Activated B cell treated with CpG ODN at 0.5 μM for 24 hours (primary cell): ENCODE measurements around the gene CTXND1. TPM values are rescaled to one million over a fixed set of nuclear protein-coding genes. Genes with fewer than 3 reads are reported as not detected.
A peak's percentile ranks its signal among the peaks of the same experiment; 100 is the strongest.

Experiments used
- ATAC-seq: fragments of 200-7000 bp; cut with Tn5 transposase; one replicate; pipeline ENCODE4 v1.10.0; 2021; ENCODE audit warnings: low read depth, mild to moderate bottlenecking, moderate library complexity
- CTCF ChIA-PET: fragments of 350-600 bp; sonication (Branson Sonifier 250); formaldehyde crosslinking; loops from one replicate; lab custom pipeline; 2021; ENCODE audit warnings: antibody characterized with exemption; lab: Charles Lee
- POLR2A ChIA-PET: fragments of 350-600 bp; sonication (Branson Sonifier 250); formaldehyde crosslinking; loops from one replicate; lab custom pipeline; 2021; ENCODE audit warnings: antibody characterized with exemption; lab: Charles Lee
- DNase-seq: peaks from one replicate; pipeline ENCODE4 v3.0.0; 2022
- H3K27ac Mint-ChIP-seq: one replicate; pipeline ENCODE4 v1.8.0; 2020; ENCODE audit warnings: mixed read lengths
- H3K27me3 Mint-ChIP-seq: one replicate; pipeline ENCODE4 v1.8.0; 2021; ENCODE audit warnings: mixed read lengths
- H3K36me3 Mint-ChIP-seq: one replicate; pipeline ENCODE4 v1.8.0; 2021; ENCODE audit warnings: low read depth, mixed read lengths
- H3K4me1 Mint-ChIP-seq: one replicate; pipeline ENCODE4 v1.8.0; 2021; ENCODE audit warnings: mixed read lengths
- H3K4me3 Mint-ChIP-seq: one replicate; pipeline ENCODE4 v1.8.0; 2020; ENCODE audit warnings: mild to moderate bottlenecking, mixed read lengths
- H3K9me3 Mint-ChIP-seq: one replicate; pipeline ENCODE4 v1.8.0; 2020; ENCODE audit warnings: mixed read lengths
- intact Hi-C: fragments of 100-400 bp; cut with micrococcal nuclease; formaldehyde crosslinking; loops from one replicate; pipeline ENCODE4 v1.15.1; 2024
- total RNA-seq: library from RNA; stranded (reverse); gene quantifications from 2 replicates; pipeline ENCODE4 v1.2.3, GENCODE V29; 2022
- TF ChIP-seq, protein P1 (sequence below): fragments of 200-600 bp; IDR thresholded peaks from one replicate; pipeline ENCODE4 v1.8.0; 2022; ENCODE audit warnings: antibody characterized with exemption, mild to moderate bottlenecking

CTXND1 gene
- total RNA-seq, 1 donor from 2014 or later: not detected

DNA sequence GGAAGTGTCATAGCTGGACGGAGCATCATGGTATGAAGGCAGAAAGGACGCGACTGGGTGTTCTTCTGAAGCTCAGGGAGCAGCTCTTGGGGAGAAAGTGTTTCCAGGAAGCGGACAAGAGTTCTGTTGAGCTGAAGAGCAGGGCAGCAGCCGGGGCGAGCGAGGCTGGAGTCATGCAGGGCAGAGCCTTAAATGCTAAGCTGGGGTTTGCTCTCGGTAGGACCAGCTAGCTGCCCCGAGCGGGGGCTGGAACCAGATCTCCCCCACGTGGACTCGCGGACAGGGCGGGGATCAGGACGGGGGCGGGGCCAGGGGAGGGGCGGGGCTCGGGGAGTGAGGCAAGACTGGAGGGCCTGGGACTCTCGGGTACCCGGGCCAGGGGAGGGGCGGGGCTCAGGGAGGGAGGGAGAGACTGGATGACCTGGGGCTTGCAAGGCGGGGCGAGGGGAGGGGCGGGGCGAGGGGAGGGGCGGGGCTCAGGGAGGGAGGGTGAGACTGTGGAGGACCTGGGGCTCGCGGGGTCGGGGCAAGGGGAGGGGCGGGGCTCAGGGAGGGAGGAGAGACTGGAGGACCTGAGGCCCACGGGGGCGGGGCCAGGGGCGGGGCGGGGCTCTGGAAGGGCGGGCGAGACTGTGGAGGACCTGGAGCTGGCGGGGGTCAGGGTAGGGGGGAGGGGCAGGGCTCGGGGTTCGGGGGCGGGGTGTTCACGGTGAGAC, 99.7 kb downstream of the CTXND1 start:
- H3K27ac Mint-ChIP-seq: peak overlapping the region; percentile 68
- TF ChIP-seq, protein P1, sequence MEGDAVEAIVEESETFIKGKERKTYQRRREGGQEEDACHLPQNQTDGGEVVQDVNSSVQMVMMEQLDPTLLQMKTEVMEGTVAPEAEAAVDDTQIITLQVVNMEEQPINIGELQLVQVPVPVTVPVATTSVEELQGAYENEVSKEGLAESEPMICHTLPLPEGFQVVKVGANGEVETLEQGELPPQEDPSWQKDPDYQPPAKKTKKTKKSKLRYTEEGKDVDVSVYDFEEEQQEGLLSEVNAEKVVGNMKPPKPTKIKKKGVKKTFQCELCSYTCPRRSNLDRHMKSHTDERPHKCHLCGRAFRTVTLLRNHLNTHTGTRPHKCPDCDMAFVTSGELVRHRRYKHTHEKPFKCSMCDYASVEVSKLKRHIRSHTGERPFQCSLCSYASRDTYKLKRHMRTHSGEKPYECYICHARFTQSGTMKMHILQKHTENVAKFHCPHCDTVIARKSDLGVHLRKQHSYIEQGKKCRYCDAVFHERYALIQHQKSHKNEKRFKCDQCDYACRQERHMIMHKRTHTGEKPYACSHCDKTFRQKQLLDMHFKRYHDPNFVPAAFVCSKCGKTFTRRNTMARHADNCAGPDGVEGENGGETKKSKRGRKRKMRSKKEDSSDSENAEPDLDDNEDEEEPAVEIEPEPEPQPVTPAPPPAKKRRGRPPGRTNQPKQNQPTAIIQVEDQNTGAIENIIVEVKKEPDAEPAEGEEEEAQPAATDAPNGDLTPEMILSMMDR: no peak
- peak; percentile 66 for DNase-seq
- ChIA-PET CTCF (no interaction called here), POLR2A (interaction anchor here (0.7 to 1.5 kb wide), 7 partner anchors 8 to 1591 kb away, joined by 3 to 8 read pairs (median 4); partner anchors contain the start of gene TMED3)
- no peaks in the 10 kb centered on the region for H3K27me3 Mint-ChIP-seq
- H3K36me3 Mint-ChIP-seq: peaks cover 2% of the 10 kb centered on the region
- ATAC-seq: peak; percentile 87
- H3K4me3 Mint-ChIP-seq: peak overlapping the region; percentile 86
- no peaks in the 10 kb centered on the region for H3K9me3 Mint-ChIP-seq
- intact Hi-C loops: loop anchor here (1.0 to 5.0 kb wide), 5 partner anchors 93 to 1205 kb away; partner anchors contain the start of genes CTSH and ZFAND6
- H3K4me1 Mint-ChIP-seq: peaks cover 15% of the 10 kb centered on the region

DNA sequence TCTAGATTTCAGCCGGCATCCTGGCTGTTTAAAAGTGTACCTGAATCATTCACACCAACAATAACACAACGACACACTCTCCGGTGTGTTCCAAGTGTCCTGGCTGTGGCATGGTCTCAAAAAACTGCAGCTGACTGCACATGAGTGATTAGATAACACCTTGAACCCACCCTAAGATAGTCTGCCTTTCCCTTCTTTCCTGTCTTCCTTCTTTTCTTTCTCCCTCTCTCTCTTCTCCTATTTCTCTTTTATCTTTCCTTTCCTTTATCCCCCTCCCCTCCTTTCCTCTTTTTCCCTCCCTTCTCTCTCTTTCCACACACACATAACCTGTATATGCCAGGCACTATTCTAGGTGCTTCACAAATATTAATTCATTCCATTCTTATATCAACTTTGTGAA, 100.4 kb downstream of the CTXND1 start:
- Mint-ChIP-seq H3K4me1 (peaks cover 15% of the 10 kb centered on the region), H3K27me3 (no peaks in the 10 kb centered on the region), H3K9me3 (peaks cover 3% of the 10 kb centered on the region), H3K36me3 (peaks cover 2% of the 10 kb centered on the region), H3K4me3 (peak overlapping the region; percentile 85), H3K27ac (no peak overlapping the region)
- ChIA-PET POLR2A (interaction anchor here (0.9 to 1.5 kb wide), 6 partner anchors 9 to 841 kb away, joined by 3 to 8 read pairs (median 4); partner anchors contain the start of gene TMED3), CTCF (no interaction called here)
- no peak for DNase-seq
- intact Hi-C loops: loop anchor here (5.0 kb wide), 2 partner anchors 134 to 1204 kb away; partner anchors contain the start of gene CTSH
- no peak for ATAC-seq
- TF ChIP-seq, protein P1: no peak

DNA sequence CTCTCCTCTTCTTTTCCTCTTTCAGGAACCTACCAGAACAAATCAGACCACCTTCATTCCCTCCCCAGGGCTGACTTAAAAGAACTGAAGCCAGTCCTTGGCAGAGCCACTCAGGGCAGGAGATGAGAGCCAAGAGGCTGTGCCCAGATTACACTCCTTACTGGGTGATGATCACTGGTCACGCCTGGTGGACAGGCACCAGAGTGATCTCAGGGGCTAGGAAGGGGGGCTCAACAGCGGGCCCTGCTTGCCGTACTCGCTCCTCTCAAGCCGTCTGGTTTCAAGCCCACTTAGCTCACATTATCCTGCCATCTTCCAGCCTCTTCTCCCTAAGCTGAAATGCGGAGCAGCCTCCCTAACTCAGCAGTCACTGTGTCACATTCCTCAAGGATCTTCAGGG, 100.9 kb downstream of the CTXND1 start:
- no peak for ATAC-seq
- TF ChIP-seq, protein P1: no peak
- intact Hi-C loops: loop anchor here (5.0 kb wide), 2 partner anchors 134 to 1204 kb away; partner anchors contain the start of gene CTSH
- POLR2A ChIA-PET: interaction anchor here (1.5 kb wide), 1 partner anchor 100 kb away, joined by 3 read pairs; no protein-coding TSS in a partner anchor
- Mint-ChIP-seq H3K36me3 (peaks cover 2% of the 10 kb centered on the region), H3K4me1 (peaks cover 15% of the 10 kb centered on the region), H3K27ac (no peak overlapping the region), H3K9me3 (peaks cover 3% of the 10 kb centered on the region), H3K4me3 (no peak overlapping the region), H3K27me3 (no peaks in the 10 kb centered on the region)
- no peak for DNase-seq
- CTCF ChIA-PET: no interaction called here

Other genes with a start within 250 kb of the CTXND1 start
- gene ZFAND6, start 192.5 kb downstream of the CTXND1 start, total RNA-seq: 95.5 and 101 TPM in 2 replicates
- gene FAH, start 99.2 kb downstream of the CTXND1 start, total RNA-seq: 7.5 and 8.6 TPM in 2 replicates
- not detected in 2 replicates for gene ARNT2, start 152.2 kb upstream of the CTXND1 start, total RNA-seq